DMS114 treated with DMSO at 0.1 percent for 48 hours (cell line): ENCODE measurements around the gene CCDC85B.
"Not testable (repeated sequence)": the region's sequence is repeated elsewhere in the genome, so short reads cannot be mapped to it uniquely, and the experiment has no call there.

Source experiments
- DNase-seq: peaks from one replicate; lab custom pipeline; 2025; ENCODE audit not compliant: unreplicated experiment; lab: John Stamatoyannopoulos, UW

The CCDC85B gene

DNA sequence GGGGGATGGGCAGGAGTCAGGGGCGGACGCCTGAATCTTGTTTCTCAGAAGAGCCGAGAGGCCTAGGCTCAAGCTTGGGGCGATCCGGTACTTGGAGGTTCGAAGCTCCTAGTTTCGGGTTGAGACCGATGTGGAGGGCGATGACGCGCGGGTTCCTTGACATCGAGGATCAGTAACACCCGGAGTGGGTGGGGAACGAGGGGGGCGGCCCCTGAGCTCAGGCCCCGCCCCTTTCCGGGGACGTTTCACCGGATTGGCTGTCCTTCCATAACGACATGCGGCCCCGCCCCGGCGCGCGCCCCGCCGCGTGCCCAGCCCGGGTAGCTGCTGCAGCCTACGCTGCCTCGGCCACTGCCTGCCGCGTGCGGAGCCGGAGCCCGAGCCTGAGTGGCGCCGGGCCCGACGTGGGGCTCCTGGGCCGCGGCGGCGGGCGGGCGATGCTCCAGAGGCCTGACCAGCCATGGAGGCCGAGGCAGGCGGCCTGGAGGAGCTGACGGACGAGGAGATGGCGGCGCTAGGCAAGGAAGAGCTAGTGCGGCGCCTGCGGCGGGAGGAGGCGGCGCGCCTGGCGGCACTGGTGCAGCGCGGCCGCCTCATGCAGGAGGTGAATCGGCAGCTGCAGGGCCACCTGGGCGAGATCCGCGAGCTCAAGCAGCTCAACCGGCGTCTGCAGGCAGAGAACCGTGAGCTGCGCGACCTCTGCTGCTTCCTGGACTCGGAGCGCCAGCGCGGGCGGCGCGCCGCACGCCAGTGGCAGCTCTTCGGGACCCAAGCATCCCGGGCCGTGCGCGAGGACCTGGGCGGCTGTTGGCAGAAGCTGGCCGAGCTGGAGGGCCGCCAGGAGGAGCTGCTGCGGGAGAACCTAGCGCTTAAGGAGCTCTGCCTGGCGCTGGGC lies at the start of gene CCDC85B:
CCDC85B (plus strand) TSS at position 350 of the 895 bp plus-strand sequence; CDS start at position 461, 111 bp downstream.
- DNase-seq = peak; percentile 86

DNA sequence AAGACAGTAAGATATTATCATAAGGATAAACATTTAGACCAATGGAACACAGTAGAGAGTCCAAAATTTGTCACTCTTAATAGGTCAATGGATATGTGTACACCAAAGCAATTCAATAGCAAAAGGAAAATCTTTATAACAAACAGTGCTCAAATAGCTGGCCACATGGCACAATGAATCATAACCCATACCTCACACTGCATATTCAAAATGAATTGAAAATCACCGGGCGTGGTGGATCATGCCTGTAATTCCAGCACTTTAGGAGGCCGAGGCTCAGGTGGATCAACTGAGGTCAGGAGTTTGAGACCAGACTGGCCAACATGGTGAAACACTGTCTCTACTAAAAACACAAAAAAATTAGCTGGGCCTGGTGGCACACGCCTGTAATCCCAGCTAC lies 48.3 kb upstream of the CCDC85B start:
- no peak for DNase-seq

DNA sequence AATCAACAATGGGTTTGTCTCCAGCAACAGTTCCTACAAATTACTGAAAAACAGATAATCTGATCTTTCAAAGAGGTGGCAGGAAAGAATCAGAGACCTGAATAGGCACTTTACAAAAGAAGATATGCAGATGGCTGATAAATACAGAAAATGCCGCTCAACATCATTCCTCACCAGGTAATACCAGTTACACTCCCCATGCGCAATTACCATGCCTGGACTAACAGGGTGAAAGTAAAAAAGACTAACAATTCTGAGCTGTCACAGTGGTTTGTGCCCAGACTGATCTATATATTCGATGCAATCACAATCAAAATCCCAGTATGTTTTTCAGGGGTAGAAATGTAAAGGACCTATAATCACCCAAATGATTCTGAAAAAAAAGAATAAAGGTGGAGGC lies 46.7 kb upstream of the CCDC85B start:
- no peak for DNase-seq

DNA sequence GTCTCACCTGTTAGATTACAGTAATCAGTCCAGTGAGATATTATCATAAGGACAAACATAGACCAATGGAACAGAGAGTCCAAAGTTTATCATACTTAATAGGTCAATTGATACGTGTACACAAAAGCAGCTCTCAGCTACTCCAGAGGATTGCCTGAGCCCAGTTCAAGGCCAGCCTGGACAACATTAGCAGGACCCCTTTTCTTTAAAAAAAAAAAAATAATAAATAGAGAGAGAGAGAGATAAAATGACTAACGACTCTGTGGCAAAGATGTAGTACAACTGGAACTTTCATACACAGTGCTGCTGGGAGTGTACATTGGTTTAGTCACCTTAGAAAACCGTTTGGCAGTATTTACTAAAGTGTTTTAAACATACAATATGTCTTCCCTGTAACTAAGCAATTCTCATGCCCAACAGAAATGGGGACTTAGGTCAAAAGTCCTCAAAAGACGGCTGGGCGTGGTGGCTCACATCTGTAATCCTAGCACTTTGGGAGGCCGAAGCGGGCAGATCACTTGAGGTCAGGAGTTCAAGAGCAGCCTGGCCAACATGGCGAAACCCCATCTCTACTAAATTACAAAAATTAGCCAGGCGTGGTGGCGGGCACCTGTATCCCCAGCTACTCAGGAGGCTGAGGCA lies 46.1 kb upstream of the CCDC85B start:
- DNase-seq = no peak

DNA sequence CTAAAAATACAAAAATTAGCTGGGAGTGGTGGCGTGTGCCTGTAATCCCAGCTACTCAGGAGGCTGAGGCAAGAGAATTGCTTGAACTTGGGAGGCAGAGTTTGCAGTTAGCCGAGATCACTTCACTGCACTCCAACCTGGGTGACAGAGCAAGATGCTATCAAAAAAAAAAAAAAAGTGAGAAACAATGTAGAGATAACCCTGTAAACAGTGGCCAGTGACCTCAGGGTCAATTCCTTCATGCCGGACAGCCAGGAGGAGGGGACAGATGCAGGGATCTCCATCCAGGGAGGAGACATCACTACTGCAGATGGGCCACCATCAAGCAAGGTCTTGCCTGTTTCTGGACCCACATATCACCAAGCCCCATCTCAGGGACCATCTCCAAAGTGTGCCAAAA lies 42.7 kb upstream of the CCDC85B start:
- no peak for DNase-seq

DNA sequence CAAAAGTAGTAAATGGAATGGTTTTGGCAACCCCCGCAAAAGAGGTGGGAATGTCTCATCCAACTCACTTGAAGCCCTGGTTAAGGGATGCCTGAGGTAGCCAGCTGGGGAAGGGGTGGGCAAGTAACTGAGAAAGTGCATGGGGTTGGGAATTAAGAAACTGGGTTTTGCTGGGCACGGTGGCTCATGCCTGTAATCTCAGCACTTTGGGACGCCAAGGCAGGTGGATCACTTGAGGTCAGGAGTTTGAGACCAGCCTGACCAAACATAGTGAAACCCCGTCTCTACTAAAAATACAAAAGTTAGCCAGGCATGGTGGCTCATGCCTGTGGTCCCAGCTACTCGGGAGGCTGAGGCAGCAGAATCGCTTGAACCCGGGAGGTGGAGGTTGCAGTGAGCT lies 41.8 kb upstream of the CCDC85B start:
- not testable (repeated sequence) for DNase-seq

DNA sequence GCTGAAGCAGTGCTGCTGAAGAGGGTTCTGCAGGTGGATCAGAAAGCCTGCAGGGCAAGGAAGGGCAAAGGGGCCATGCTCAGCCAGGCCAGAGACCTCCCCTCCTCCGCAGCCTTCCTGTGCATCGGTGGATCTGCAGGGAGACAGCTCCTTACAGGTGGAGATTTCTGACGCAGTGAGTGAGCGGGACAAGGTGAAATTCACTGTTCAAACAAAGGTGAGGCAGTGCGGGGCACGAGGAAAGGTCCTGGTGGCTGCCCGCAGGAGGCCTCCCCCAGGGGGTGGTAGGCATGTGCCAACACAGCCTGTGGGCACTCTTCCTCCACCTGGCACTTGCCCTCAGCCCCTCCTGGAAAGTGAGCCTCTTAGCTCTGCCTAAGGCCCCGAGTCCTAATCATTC lies 41.1 kb upstream of the CCDC85B start:
- no peak for DNase-seq

DNA sequence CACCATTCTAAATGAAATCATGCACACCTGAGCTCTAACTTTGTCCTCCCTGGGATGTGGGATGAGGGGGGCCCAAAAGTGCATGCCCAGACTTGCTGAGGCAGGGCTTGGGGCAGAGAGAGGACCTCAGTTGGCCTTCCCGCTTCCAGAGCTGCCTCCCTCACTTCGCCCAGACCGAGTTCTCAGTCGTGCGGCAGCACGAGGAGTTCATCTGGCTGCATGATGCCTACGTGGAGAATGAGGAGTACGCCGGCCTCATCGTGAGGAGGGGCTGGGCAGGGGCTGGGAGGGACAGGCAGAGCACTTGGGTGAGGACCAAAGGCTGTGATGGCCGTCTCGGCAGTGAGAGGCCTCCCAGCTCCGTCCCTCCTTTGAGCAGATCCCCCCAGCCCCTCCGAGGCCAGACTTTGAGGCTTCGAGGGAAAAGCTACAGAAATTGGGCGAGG lies 40.7 kb upstream of the CCDC85B start:
- no peak for DNase-seq

DNA sequence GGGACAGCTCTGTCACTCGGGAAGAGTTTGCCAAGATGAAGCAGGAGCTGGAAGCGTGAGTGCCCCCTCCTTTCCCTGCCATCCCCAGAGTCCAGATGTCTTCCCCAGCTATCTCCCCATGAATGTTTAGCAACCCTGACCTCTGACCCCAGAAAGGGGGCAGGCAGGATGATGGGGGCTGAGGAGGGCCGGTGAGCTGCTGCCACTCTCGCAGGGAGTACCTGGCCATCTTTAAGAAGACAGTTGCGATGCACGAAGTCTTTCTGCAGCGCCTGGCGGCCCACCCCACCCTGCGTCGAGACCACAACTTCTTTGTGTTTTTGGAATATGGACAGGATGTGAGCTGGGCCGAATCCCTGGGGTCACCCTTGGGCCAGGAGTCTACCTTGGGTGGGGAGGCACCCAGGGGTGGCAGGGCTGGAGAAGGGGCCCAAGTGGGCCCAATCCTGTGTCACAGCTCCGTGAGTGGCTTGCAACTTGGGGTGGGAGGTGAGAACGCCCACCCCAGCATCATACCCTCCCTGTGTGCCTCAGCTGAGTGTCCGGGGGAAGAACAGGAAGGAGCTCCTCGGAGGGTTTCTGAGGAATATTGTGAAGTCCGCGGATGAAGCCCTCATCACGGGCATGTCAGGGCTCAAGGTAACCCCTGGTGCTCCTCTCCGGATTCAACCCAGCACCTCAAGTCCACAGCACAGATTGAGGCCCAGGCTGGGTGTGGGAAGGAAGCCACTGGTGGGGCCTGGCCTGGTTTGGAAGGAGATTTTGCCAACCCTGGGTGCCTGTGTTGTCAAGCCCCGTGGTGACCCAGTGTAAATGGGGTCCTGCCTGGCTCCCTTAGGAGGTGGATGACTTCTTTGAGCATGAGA lies 40.0 kb upstream of the CCDC85B start:
- no peak for DNase-seq

DNA sequence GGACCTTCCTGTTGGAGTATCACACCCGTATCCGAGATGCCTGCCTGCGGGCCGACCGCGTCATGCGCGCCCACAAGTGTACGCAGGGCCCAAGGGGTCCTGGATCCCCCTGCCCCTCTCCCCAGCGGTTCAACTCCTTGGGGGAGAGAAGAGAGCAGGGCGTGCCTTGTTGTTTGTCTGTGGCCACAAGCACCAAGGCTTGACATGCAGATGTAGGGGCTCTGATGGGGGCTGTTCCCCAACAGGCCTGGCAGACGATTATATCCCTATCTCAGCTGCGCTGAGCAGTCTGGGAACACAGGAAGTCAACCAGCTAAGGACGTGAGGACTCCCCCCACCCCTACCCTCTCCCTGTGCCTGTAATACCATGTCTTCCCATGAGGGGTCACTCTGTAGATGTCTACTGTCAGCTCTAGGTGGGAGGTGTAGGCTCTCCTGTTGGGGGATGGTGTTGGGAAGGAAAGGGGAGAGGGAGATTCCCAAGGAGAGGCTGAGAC lies 39.3 kb upstream of the CCDC85B start:
- no peak for DNase-seq

DNA sequence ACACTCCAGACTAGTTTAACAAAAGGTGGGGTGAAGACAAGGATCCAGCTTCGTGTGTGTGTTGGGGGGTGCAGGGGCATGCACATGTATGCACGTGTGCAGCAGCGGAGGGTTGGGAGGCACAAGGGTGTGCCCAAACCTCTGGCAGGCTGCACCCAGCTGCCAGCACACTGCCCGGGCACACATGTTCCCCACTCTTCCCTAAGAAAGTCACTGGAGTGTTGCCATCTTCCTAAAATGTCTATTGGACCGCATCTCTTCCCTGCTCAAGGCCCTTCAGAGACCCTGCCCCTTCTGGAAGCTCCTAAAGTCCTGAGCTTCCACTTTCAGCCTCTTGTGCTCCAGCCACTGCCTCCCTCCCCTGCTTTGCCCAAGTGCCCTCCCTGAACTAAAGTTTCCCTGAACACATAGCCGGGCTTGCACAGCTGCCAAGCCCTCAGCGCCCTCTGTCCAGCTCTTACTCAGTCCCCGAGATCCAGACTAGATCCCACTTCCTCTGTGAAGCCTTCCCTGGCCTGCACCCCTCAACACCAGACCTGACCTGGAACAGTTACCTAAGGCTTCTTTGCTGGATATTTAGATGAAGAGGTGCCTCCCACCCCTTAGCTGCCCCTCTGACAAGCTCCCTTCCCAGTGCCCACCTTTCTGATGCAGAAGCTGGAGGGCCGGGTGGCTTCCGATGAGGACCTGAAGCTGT lies 38.5 kb upstream of the CCDC85B start:
- DNase-seq = no peak

DNA sequence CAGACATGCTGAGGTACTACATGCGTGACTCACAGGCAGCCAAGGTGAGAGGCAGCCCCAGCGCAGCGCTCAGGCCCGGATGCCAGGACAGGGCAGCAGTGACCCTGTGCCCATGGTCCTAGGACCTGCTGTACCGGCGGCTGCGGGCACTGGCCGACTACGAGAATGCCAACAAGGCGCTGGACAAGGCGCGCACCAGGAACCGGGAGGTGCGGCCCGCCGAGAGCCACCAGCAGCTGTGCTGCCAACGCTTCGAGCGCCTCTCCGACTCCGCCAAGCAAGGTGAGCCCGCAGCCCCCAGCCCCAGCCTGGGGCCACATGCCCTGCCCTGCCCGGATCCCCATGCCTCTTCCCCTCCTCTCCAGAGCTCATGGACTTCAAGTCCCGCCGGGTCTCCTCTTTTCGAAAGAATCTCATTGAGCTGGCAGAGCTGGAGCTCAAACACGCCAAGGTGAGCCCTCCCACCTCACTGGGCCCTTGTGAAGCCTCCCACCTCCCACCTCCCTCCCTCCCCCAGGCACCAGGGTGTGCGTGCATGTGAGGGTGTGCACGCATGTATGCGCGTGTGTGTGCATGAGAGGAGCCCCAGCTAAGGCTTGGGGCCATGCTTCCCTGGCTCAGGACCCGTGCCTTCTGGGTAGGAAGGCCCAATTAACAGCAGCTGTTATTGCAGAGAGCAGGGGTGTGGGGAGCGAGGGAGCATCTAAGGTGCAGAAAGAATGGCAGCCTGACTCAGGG lies 37.8 kb upstream of the CCDC85B start:
- DNase-seq = no peak

DNA sequence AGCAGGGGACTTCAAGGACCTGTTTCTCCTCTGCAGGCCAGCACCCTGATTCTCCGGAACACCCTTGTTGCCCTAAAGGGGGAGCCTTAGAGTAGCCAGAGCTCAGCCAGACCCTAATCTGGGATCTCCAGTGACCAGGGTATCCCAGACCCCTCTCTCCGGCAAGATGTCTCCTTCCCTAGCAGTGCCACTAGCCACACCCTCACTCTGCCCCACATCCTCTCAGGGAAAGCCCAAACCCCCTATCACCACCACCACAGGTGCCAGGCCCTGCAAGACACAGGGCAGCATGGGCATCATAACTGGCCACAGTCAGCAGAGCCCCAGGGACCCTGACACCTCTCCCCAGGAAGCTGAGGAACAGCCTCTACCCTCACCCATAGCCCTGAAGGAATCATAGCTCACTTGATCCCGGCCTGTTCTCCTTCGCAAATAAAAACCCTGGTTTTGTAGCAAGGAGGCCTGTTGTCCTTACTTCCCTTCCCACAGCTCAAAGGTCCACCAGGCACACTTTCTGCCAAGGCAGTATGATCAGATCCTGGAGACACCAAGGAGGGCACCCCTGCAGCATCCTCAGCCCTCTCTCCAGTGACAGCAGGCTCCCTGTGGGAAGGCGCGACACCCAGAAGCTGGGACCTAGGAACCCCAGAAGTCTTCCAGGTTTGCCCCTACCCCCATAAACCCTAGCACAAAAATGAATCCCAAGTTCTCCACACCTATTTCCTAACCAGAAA lies 37.1 kb upstream of the CCDC85B start:
- no peak for DNase-seq

DNA sequence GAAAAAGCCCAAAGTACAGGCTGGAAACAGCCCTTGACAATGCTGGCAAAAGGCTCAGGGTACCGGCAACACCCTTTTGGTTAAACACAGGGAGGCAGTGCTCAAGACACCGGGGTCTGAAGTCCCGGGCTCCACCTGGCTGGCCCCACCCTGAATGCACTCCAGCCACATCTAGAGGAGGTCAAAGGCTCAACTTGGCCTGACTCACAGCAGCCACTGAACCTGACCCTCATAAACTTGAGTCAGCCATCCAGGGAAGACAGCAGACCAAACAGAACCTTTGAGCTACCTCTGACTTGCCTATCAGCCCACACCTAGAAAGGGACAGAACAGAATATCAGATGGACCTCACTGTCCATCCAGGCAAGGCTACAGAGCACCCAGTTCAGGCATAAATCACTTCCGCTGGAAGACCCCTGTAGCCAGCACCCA lies 36.3 kb upstream of the CCDC85B start:
- DNase-seq = no peak

DNA sequence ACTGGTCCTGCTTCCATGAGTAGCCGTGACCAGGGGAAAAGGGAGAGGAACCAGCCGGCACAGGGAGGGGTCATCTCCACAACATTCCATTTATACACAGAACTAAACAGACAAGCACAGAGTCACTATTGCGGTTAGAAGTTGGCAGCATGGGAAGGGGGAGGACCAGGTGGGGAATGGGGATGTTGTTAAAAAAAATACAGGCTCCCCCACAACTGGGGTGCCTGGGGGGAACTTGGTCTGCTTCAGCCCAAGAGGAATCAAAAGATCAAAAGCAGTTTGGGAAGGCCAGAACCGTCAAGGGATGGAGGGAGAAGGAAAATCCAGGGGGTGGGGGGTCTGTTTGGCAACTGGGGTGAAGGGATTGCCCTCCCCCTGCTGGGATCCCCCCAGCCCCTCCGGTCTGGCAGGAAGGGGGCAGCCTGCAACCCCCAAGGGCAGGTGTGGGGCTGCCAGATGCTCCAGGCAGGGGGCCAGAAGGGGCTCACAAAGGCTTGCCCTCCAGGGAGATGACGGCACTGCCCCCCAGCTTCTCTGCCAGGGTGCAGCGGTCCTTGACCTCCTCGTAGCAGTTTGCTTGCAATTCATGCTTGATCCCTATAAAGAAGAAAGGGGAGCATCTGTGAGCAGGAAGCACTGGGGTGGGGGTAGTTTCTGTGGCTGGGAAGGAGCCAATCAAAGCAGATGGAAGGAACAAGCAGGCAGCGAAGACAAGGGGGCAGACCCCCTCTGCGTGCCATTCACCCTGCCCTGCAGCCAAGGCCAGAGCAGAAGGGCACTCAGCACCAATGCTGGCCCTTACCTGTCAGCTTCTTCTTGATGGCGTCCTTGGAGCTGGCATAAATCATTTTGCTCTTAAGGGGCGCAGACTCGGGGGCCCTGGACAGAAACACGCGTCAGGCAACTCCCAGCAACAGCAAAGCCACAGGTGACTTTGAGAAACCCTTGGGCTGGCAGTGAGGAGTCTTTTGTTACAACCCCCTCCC lies 35.3 kb upstream of the CCDC85B start:
- DNase-seq = no peak

DNA sequence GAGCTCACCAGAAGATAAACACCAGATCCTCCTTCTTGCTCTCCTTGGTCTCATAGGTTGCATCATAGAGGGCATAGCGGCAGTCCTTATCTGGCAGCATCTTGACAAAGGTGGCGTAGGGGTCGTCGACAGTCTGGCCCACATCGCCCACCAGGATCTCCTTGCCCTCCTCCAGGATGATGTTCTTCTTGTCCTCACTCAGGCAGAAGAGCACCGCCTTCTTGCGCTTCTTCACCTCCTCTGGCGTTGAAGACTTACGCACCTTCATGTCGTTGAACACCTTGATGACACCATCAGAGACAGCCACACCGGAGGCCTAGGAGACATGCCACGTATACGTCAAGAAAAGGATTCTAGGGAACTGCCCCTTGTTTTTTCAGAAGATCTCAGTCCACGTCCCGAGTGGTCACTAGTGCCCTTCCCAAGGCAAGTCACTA lies 34.5 kb upstream of the CCDC85B start:
- no peak for DNase-seq

DNA sequence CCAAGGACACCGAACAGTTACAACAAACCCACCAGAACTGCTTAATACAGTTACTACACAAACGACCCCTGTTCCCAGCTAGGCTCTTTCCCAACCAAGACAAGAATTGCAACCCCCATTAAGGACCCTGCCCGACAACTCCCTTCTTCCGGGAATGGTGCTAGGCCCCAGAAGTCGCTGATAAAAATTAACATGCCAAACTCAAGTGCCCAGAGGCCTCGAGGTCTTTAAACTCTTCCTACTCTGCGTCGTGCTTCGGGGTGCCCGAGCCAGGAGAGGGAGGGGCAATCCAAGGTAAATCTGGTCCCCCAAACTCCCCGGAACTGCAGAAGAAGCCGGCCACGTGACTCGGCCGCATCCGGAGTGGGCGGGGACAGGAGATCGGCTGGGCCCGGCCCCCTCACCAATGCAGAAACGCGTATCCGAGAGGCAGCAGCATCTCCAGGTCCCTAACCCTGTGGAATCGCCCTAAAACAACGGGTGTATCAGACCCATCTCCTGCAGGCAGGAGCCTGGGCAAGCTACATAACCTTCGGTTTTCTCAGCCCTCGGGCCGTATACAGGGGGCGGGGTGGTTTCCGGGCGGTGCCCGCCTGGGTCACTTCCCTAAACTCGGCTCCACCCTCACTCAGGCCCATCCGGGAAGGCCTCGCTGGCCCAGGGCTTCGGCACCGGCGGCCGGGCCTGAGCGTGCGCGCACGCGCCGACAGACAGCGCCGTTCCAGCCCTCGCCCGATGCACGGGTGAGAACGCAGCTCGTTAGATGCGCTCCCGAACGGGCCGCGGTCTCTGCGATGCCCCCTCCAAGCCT lies 33.6 kb upstream of the CCDC85B start:
- DNase-seq = peak; percentile 76
